ENCODE data around the gene CST2.
A peak's percentile ranks its signal among the peaks of the same experiment; 100 is the strongest.
"Not testable (repeated sequence)": the region's sequence is repeated elsewhere in the genome, so short reads cannot be mapped to it uniquely, and the experiment has no call there.

Gene CST2

GRCh38 chr20:23832775-23833513 lies 6.4 kb upstream of the CST2 start:
- DNase-seq (ENCODE audit: low spot score), result no peak

GRCh38 chr20:23831961-23832360 lies 5.4 kb upstream of the CST2 start:
- not testable (repeated sequence) for DNase-seq (ENCODE audit: low spot score)

More at GRCh38 chr20:23832775-23833513, 6.4 kb upstream of the CST2 start:
- no peak for TF ChIP-seq CTCF (IDR thresholded peaks at IDR 0.05; ENCODE audit: extremely low read depth, missing control alignments)

- TF ChIP-seq CTCF (IDR thresholded peaks at IDR 0.05; ENCODE audit: extremely low read depth, missing control alignments), result no peak
- DNase-seq (ENCODE audit: low spot score), result no peak
Observed at GRCh38 chr20:23823621-23824324, 2.8 kb downstream of the CST2 start.

- no peak for DNase-seq (ENCODE audit: low spot score)
- no peak for TF ChIP-seq CTCF (IDR thresholded peaks at IDR 0.05; ENCODE audit: extremely low read depth, missing control alignments)
Observed at GRCh38 chr20:23823111-23823510, 3.4 kb downstream of the CST2 start.

GRCh38 chr20:23820493-23820892 lies 6.0 kb downstream of the CST2 start:
- TF ChIP-seq CTCF (IDR thresholded peaks at IDR 0.05; ENCODE audit: extremely low read depth, missing control alignments), result no peak
- no peak for DNase-seq (ENCODE audit: low spot score)

- not testable (repeated sequence) for DNase-seq (ENCODE audit: low spot score)
Observed at GRCh38 chr20:23811559-23811958, 15.0 kb downstream of the CST2 start.

GRCh38 chr20:23810349-23810748 lies 16.2 kb downstream of the CST2 start:
- not testable (repeated sequence) for DNase-seq (ENCODE audit: low spot score)

- DNase-seq (ENCODE audit: low spot score), result no peak
- no peak for TF ChIP-seq CTCF (IDR thresholded peaks at IDR 0.05; ENCODE audit: extremely low read depth, missing control alignments)
Observed at GRCh38 chr20:23800865-23801264, 25.7 kb downstream of the CST2 start.

- peak; percentile 56 for TF ChIP-seq CTCF (IDR thresholded peaks at IDR 0.05; ENCODE audit: extremely low read depth, missing control alignments)
- DNase-seq (ENCODE audit: low spot score), result not testable (repeated sequence)
Observed at GRCh38 chr20:23799216-23799847, 27.2 kb downstream of the CST2 start.

All from GM20000 (cell line).